Upper lobe of left lung (tissue), 6 donors: ENCODE results near the gene MED13. TPM values are rescaled to one million over a fixed set of nuclear protein-coding genes. Genes with fewer than 3 reads are reported as not detected.
A peak's percentile ranks its signal among the peaks of the same experiment; 100 is the strongest.

ENCODE experiments used
- ATAC-seq, 2 donors: fragments of 200-7000 bp; cut with Tn5 transposase; one replicate each; pipeline ENCODE4 v1.9.1; 2022; ENCODE audit warnings: mild to moderate bottlenecking in 2 of 2, moderate library complexity in 2 of 2; ENCODE audit not compliant: low FRiP score in 2 of 2
- DNase-seq, 2 donors: peaks; one replicate each; pipeline ENCODE4 v3.0.0-alpha.2; 2019 to 2020
- H3K27ac ChIP-seq, 4 donors: fragments of 200-600 bp; sonication (generic); one replicate each; pipeline ENCODE4 v1.5.1; 2016 to 2019
- H3K27me3 ChIP-seq, 4 donors: fragments of 200-600 bp; sonication (generic); one replicate each; pipeline ENCODE4 v1.5.1; 2017 to 2019
- H3K36me3 ChIP-seq, 4 donors: fragments of 200-600 bp; sonication (generic); one replicate each; pipeline ENCODE4 v1.5.1; 2016 to 2019
- H3K4me1 ChIP-seq, 4 donors: fragments of 200-600 bp; sonication (generic); one replicate each; pipeline ENCODE4 v1.5.1; 2018 to 2019
- H3K4me3 ChIP-seq, 4 donors: fragments of 200-600 bp; sonication (generic); one replicate each; pipeline ENCODE4 v1.5.1; 2017 to 2019; ENCODE audit warnings: mild to moderate bottlenecking in 2 of 4, moderate library complexity in 1 of 4
- H3K9me3 ChIP-seq, 4 donors: fragments of 200-600 bp; sonication (generic); one replicate each; pipeline ENCODE4 v1.5.1; 2018 to 2019
- EP300 ChIP-seq, 4 donors: sonication (generic); formaldehyde crosslinking; IDR thresholded peaks; one replicate each; pipeline ENCODE4 v1.5.1; 2017; ENCODE audit warnings: antibody characterized with exemption in 4 of 4, control low read depth in 2 of 4
- POLR2A ChIP-seq, 4 donors: fragments of 450-650 bp; IDR thresholded peaks; one replicate each; pipeline ENCODE4 v1.5.1; 2016 to 2017; ENCODE audit warnings: antibody characterized with exemption in 4 of 4, mild to moderate bottlenecking in 2 of 4
- POLR2AphosphoS5 ChIP-seq, 2 donors: sonication (generic); formaldehyde crosslinking; IDR thresholded peaks; one replicate each; pipeline ENCODE4 v1.5.1; 2017; ENCODE audit warnings: antibody characterized with exemption in 2 of 2
- WGBS, 2 donors: methylation state at CpG; one replicate each; pipeline ENCODE4 v1.1.5; 2017 to 2018; 5-methylcytosine and 5-hydroxymethylcytosine counted together
- total RNA-seq, 6 donors: library from RNA; depleted of rRNA in 4 of 6; stranded (reverse); fragments of >200 nt in 4 of 6; gene quantifications; one replicate each; pipeline versions ENCODE4 v1.1.0 to v1.2.1, GENCODE V29; 2016 to 2021
- TF ChIP-seq, protein P1 (sequence below), 6 experiments: fragments of 450-650 bp in 4 of 6; fragments of 200-600 bp in 2 of 6; sonication (generic) in 2 of 6; IDR thresholded peaks; one replicate each; pipeline ENCODE4 v1.5.1; 2016 to 2019; ENCODE audit warnings: antibody characterized with exemption in 6 of 6
- donor health status: DM: no; HTN: no; CAD: no; lungs with moderate emphysema.
- donor health status: DM: no; HTN: yes; CAD: no; lungs with severe emphysema.

MED13 gene
- total RNA-seq, 6 donors from 2014 or later, result 52.7 to 109 (median 71.3) TPM

DNA sequence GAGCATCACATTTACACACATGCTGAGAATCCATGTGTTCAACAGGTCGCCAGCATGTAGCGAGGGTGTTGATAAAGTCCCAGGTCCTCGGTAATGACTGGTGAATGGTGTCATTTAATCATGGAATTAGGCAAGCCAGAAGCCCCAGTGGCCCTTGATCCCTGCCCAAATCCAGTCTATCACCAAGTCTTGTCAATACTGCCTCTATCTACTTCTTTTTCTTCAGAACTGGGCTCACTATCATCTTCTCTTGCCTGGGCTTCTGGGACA is 31.3 kb upstream of the MED13 start:
- no peak for ATAC-seq
- 89 to 92% methylated on average over 3 of the region's 3 CpGs for WGBS, 2 donors
- H3K36me3 ChIP-seq, result no peaks in the 10 kb centered on the region
- DNase-seq, result no peak
- no peaks in the 10 kb centered on the region for H3K9me3 ChIP-seq
- no peak overlapping the region for H3K4me3 ChIP-seq
- TF ChIP-seq, protein P1, sequence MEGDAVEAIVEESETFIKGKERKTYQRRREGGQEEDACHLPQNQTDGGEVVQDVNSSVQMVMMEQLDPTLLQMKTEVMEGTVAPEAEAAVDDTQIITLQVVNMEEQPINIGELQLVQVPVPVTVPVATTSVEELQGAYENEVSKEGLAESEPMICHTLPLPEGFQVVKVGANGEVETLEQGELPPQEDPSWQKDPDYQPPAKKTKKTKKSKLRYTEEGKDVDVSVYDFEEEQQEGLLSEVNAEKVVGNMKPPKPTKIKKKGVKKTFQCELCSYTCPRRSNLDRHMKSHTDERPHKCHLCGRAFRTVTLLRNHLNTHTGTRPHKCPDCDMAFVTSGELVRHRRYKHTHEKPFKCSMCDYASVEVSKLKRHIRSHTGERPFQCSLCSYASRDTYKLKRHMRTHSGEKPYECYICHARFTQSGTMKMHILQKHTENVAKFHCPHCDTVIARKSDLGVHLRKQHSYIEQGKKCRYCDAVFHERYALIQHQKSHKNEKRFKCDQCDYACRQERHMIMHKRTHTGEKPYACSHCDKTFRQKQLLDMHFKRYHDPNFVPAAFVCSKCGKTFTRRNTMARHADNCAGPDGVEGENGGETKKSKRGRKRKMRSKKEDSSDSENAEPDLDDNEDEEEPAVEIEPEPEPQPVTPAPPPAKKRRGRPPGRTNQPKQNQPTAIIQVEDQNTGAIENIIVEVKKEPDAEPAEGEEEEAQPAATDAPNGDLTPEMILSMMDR (IDR thresholded peaks at IDR 0.05), result no peak
- TF ChIP-seq EP300 (IDR thresholded peaks at IDR 0.05) (no peak), POLR2A (IDR thresholded peaks at IDR 0.05) (no peak), POLR2AphosphoS5 (IDR thresholded peaks at IDR 0.05) (no peak)
- peaks cover 0 to 6% (median 0%) of the 10 kb centered on the region in 4 donors for H3K4me1 ChIP-seq
- no peak overlapping the region for H3K27ac ChIP-seq
- no peaks in the 10 kb centered on the region for H3K27me3 ChIP-seq

- no peaks in the 10 kb centered on the region for H3K9me3 ChIP-seq
- peaks cover 0 to 6% (median 0%) of the 10 kb centered on the region in 4 donors for H3K4me1 ChIP-seq
- 16 to 23% methylated on average over 2 of the region's 2 CpGs for WGBS, 2 donors
- ATAC-seq (no peak), DNase-seq (no peak)
- no peaks in the 10 kb centered on the region for H3K27me3 ChIP-seq
- H3K27ac ChIP-seq, result no peak overlapping the region
- no peaks in the 10 kb centered on the region for H3K36me3 ChIP-seq
- H3K4me3 ChIP-seq, result no peak overlapping the region
- TF ChIP-seq, protein P1 (IDR thresholded peaks at IDR 0.05), result no peak
- no peak for TF ChIP-seq POLR2A (IDR thresholded peaks at IDR 0.05)
- no peak for TF ChIP-seq POLR2AphosphoS5 (IDR thresholded peaks at IDR 0.05)
- TF ChIP-seq EP300 (IDR thresholded peaks at IDR 0.05), result no peak
Observed at GRCh38 chr17:62094175-62094574, 29.1 kb upstream of the MED13 start.

- 72 to 75% methylated on average over 7 of the region's 7 CpGs for WGBS, 2 donors
- peak in 1 of 2 donors; percentile 53 for ATAC-seq
- no peak overlapping the region for H3K27ac ChIP-seq
Observed at GRCh38 chr17:62093188-62094155, 28.4 kb upstream of the MED13 start.

GRCh38 chr17:62092784-62093183 is 27.7 kb upstream of the MED13 start:
- ATAC-seq, result no peak
- DNase-seq, result no peak
- no peak for TF ChIP-seq EP300 (IDR thresholded peaks at IDR 0.05)
- no peak for TF ChIP-seq POLR2AphosphoS5 (IDR thresholded peaks at IDR 0.05)
- TF ChIP-seq POLR2A (IDR thresholded peaks at IDR 0.05), result no peak
- TF ChIP-seq, protein P1 (IDR thresholded peaks at IDR 0.05), result no peak

More at GRCh38 chr17:62093188-62094155, 28.4 kb upstream of the MED13 start:
- DNase-seq, result no peak
- Histone ChIP-seq H3K4me3 (no peak overlapping the region), H3K4me1 (peaks cover 0 to 6% (median 0%) of the 10 kb centered on the region in 4 donors), H3K27me3 (no peaks in the 10 kb centered on the region), H3K36me3 (no peaks in the 10 kb centered on the region), H3K9me3 (no peaks in the 10 kb centered on the region)
- TF ChIP-seq EP300 (IDR thresholded peaks at IDR 0.05), result no peak
- TF ChIP-seq, protein P1 (IDR thresholded peaks at IDR 0.05), result no peak
- no peak for TF ChIP-seq POLR2AphosphoS5 (IDR thresholded peaks at IDR 0.05)
- no peak for TF ChIP-seq POLR2A (IDR thresholded peaks at IDR 0.05)

More at GRCh38 chr17:62092784-62093183, 27.7 kb upstream of the MED13 start:
- WGBS, 2 donors, result 92% methylated on average over 2 of the region's 2 CpGs
- Histone ChIP-seq H3K9me3 (no peaks in the 10 kb centered on the region), H3K27me3 (no peaks in the 10 kb centered on the region), H3K4me1 (peaks cover 0 to 6% (median 0%) of the 10 kb centered on the region in 4 donors), H3K27ac (no peak overlapping the region), H3K36me3 (no peaks in the 10 kb centered on the region), H3K4me3 (no peak overlapping the region)
